ENCODE results near the gene ST6GALNAC1. TPM values are rescaled to one million over a fixed set of nuclear protein-coding genes. Genes with fewer than 3 reads are reported as not detected.

The ST6GALNAC1 gene
- total and polyA plus RNA-seq, 2 of the 13 experiments (the other 11 are each of a cell fraction or from before 2014, with no cell fraction given): not detected

GRCh38 chr17:76659928-76660655 is 16.5 kb upstream of the ST6GALNAC1 start:
- Histone ChIP-seq H3K27ac (ENCODE audit: extremely low read length, insufficient read depth, low read length) (no peak overlapping the region), H3K9ac (ENCODE audit: insufficient read depth, low read depth, low read length) (no peak overlapping the region), H3K4me1 (ENCODE audit: insufficient read depth, low read length) (peaks cover 61% of the 10 kb centered on the region), H2AFZ (ENCODE audit: low read length) (no peak overlapping the region), H3K36me3 (replicated peaks in 1 of 2; ENCODE audit: control insufficient read depth in 1 of 2, insufficient read depth in 2 of 2, low read length in 2 of 2) (no peaks in the 10 kb centered on the region), H3K9me3 (ENCODE audit: low read length) (no peaks in the 10 kb centered on the region), H3K4me3 (replicated peaks in 1 of 3; ENCODE audit: insufficient read depth in 1 of 3, low read depth in 2 of 3, low read length in 3 of 3) (peak overlapping the region in 2 of 3 experiments; percentile 5 to 16; a peak in 2 of 6 replicates), H3K4me2 (ENCODE audit: low read depth, low read length) (peak overlapping the region; percentile 62), H3K79me2 (ENCODE audit: insufficient read depth, low read length) (no peaks in the 10 kb centered on the region), H4K20me1 (ENCODE audit: insufficient read depth, low read length) (no peaks in the 10 kb centered on the region), H3K27me3 (ENCODE audit: control insufficient read depth in 1 of 2, insufficient read depth in 2 of 2, low read length in 2 of 2) (no peaks in the 10 kb centered on the region)
- 8% methylated on average over 13 of the region's 13 CpGs for WGBS (ENCODE audit: low lambda C conversion rate)
- BruUV-seq (replicated peaks): no TSS peak
- no peak for FAIRE-seq
- POLR2A ChIA-PET: interaction anchor here (0.9 to 4.6 kb wide), 3 partner anchors 11 to 51 kb away, joined by 3 to 30 read pairs (median 22); no protein-coding TSS in a partner anchor
- ATAC-seq: peak; percentile 76
- in situ Hi-C loops (cut with HindIII; ENCODE audit: extremely low pct_ligation_motif_present, low pct_unique_long_range_greater_than_20kb) (no loop called here), intact Hi-C loops (cut with micrococcal nuclease; ENCODE audit: unreplicated experiment) (no loop called here)
- no peak for DNase-seq (ENCODE audit: low spot score)
- CTCF ChIA-PET (ENCODE audit: low intra/inter-chr PET ratio, low total read pairs): no interaction called here
- TF ChIP-seq ETV5 (CRISPR knock-in tag; IDR thresholded peaks at IDR 0.05; ENCODE audit: borderline replicate concordance) (0 out of 2 replicates have a peak, but pooled peaks have one; percentile 9), ZNF562 (CRISPR knock-in tag; IDR thresholded peaks at IDR 0.05; ENCODE audit: borderline replicate concordance) (no peak), DMAP1 (CRISPR knock-in tag; IDR thresholded peaks at IDR 0.05) (0 out of 2 replicates have a peak, but pooled peaks have one; percentile 21), MAFG (CRISPR knock-in tag; IDR thresholded peaks at IDR 0.05) (peak; percentile 87), GFI1 (CRISPR knock-in tag; IDR thresholded peaks at IDR 0.05; ENCODE audit: borderline replicate concordance) (no peak), MAFK (conservative IDR thresholded peaks at IDR 0.05 in 1 of 2, IDR thresholded peaks at IDR 0.05 in 1 of 2; ENCODE audit: low read length in 2 of 2) (peak; percentile 86 to 92), LCORL (IDR thresholded peaks at IDR 0.05) (no peak), LCORL (CRISPR knock-in tag; IDR thresholded peaks at IDR 0.05) (peak; percentile 81; the same call in 1 of the 2 replicates), ATF4 (CRISPR knock-in tag; IDR thresholded peaks at IDR 0.05) (0 out of 4 replicates have a peak, but pooled peaks of 1 of the 2 experiments have one; percentile 23), ZNF333 (CRISPR knock-in tag; IDR thresholded peaks at IDR 0.05; ENCODE audit: borderline replicate concordance) (0 out of 2 replicates have a peak, but pooled peaks have one; percentile 49), ZNF639 (CRISPR knock-in tag; conservative IDR thresholded peaks at IDR 0.05) (0 out of 2 replicates have a peak, but pooled peaks have one; percentile 39), FOXP1 (IDR thresholded peaks at IDR 0.05) (no peak), FOXP1 (CRISPR knock-in tag; IDR thresholded peaks at IDR 0.05) (0 out of 2 replicates have a peak, but pooled peaks have one; percentile 44), AHDC1 (CRISPR knock-in tag; IDR thresholded peaks at IDR 0.05; ENCODE audit: borderline replicate concordance) (no peak), SALL1 (CRISPR knock-in tag; IDR thresholded peaks at IDR 0.05) (peak; percentile 32; the same call in 1 of the 2 replicates)

Measured in HepG2 (cell line).